ENCODE data around the gene CELF2. TPM values are rescaled to one million over a fixed set of nuclear protein-coding genes. Genes with fewer than 3 reads are reported as not detected.

Gene CELF2
- total RNA-seq, 1 experiment from 2014 or later, result not detected

DNA sequence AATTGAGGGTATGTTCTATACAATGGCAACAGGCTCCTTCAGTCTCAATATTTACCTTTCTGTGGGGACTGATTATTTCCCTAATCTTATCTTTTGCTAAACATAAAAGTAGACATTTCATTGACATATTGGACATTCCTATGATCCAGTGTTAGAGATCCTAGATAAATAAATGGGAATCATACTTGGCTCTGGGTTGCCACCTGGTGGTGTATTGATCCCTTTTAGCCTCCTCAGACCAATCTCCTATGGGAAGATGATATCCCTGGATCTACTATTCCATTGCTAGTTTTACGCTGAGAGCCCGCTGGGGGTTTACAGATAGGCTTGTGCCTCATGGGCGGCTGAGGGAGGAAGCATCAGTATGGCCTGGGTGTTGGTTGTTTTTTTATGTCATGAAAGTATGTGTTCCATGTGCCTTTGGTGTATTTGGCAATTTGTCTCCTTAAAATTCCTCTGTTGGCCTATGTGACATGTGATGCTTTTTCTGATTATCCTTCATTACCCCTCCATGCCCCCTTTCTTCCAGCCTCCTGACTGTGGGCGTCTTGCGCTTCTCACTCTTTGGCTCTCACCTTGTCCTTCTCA, 18.8 kb downstream of the CELF2 start:
- ChIA-PET POLR2A (ENCODE audit: low non-redundant PET) (no interaction called here), CTCF (interaction anchor here (1.3 kb wide), 1 partner anchor 1694 kb away, joined by 6 read pairs; no protein-coding TSS in a partner anchor)
- intact Hi-C loops (cut with micrococcal nuclease; ENCODE audit: unreplicated experiment), result loop anchor here (2.0 kb wide), 1 partner anchor 1694 kb away; no protein-coding TSS in a partner anchor
- Histone ChIP-seq H3K36me3 (ENCODE audit: insufficient read depth, low read length, poor library complexity, severe bottlenecking) (no peaks in the 10 kb centered on the region), H3K27ac (ENCODE audit: low read depth, low read length, poor library complexity, severe bottlenecking) (no peak overlapping the region), H3K4me3 (ENCODE audit: low read depth, low read length, poor library complexity, severe bottlenecking) (no peak overlapping the region), H3K4me1 (ENCODE audit: insufficient read depth, low read length, poor library complexity, severe bottlenecking) (no peaks in the 10 kb centered on the region), H3K27me3 (replicated peaks; ENCODE audit: insufficient read depth, low read depth, low read length, poor library complexity) (peaks cover 34% of the 10 kb centered on the region), H3K9me3 (ENCODE audit: low read depth, low read length, poor library complexity, severe bottlenecking) (no peaks in the 10 kb centered on the region)
- DNase-seq (ENCODE audit: low spot score), result peak; percentile 52
- BruUV-seq (replicated peaks), result no TSS peak
- TF ChIP-seq, protein P1, sequence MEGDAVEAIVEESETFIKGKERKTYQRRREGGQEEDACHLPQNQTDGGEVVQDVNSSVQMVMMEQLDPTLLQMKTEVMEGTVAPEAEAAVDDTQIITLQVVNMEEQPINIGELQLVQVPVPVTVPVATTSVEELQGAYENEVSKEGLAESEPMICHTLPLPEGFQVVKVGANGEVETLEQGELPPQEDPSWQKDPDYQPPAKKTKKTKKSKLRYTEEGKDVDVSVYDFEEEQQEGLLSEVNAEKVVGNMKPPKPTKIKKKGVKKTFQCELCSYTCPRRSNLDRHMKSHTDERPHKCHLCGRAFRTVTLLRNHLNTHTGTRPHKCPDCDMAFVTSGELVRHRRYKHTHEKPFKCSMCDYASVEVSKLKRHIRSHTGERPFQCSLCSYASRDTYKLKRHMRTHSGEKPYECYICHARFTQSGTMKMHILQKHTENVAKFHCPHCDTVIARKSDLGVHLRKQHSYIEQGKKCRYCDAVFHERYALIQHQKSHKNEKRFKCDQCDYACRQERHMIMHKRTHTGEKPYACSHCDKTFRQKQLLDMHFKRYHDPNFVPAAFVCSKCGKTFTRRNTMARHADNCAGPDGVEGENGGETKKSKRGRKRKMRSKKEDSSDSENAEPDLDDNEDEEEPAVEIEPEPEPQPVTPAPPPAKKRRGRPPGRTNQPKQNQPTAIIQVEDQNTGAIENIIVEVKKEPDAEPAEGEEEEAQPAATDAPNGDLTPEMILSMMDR (conservative IDR thresholded peaks at IDR 0.05; ENCODE audit: low read depth, low read length), result peak; percentile 65
- no peak for TF ChIP-seq EZH2 (IDR thresholded peaks at IDR 0.05; ENCODE audit: borderline replicate concordance, low read depth, low read length, poor library complexity, severe bottlenecking)

DNA sequence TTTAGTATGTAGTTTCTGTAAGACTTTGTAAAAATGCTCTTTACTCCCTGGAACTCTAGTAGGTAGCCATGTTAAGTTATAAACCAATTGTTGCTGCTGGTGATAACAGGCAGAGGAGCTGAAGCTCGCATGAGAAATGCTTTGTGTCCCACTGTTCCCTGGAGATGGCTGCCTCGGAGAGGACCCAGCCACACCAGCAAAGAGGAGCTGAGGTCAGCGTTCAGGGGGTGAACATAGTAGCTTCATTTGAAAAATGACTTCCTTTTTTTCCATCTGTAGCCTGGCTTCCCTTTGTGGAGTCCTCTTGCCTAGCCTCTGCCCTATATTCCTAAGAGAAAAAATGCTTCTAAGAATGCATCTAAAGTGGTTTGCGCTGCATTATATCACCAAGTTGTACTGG, 20.3 kb downstream of the CELF2 start:
- H3K27ac ChIP-seq (ENCODE audit: low read depth, low read length, poor library complexity, severe bottlenecking), result no peak overlapping the region
- H3K9me3 ChIP-seq (ENCODE audit: low read depth, low read length, poor library complexity, severe bottlenecking), result no peaks in the 10 kb centered on the region
- BruUV-seq (replicated peaks), result no TSS peak
- DNase-seq (ENCODE audit: low spot score), result no peak
- no peaks in the 10 kb centered on the region for H3K4me1 ChIP-seq (ENCODE audit: insufficient read depth, low read length, poor library complexity, severe bottlenecking)
- no peak for TF ChIP-seq EZH2 (IDR thresholded peaks at IDR 0.05; ENCODE audit: borderline replicate concordance, low read depth, low read length, poor library complexity, severe bottlenecking)
- TF ChIP-seq, protein P1 (conservative IDR thresholded peaks at IDR 0.05; ENCODE audit: low read depth, low read length), result no peak
- H3K27me3 ChIP-seq (replicated peaks; ENCODE audit: insufficient read depth, low read depth, low read length, poor library complexity), result peaks cover 39% of the 10 kb centered on the region
- no peak overlapping the region for H3K4me3 ChIP-seq (ENCODE audit: low read depth, low read length, poor library complexity, severe bottlenecking)
- intact Hi-C loops (cut with micrococcal nuclease; ENCODE audit: unreplicated experiment), result loop anchor here (2.0 kb wide), 1 partner anchor 1695 kb away; no protein-coding TSS in a partner anchor
- H3K36me3 ChIP-seq (ENCODE audit: insufficient read depth, low read length, poor library complexity, severe bottlenecking), result no peaks in the 10 kb centered on the region
- ChIA-PET CTCF (no interaction called here), POLR2A (ENCODE audit: low non-redundant PET) (no interaction called here)

DNA sequence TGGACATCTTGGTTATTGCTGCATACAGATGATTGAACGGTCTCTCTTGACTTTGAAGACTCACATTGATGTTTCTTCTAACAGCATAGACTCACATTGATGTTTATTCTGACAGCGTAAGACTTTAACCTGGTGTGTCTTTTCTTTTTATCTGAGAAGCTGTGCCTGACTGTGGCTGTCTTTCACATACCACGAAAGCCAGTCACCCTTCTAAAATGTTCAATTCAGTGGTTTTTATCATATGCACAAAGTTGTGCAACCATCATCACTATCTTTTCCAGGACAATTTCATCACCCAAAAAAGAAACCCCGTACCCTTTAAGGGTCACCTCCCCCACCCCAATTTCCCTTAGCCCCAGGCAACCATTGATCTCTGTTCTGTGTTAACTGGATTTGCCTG, 24.7 kb downstream of the CELF2 start:
- no peak overlapping the region for H3K4me3 ChIP-seq (ENCODE audit: low read depth, low read length, poor library complexity, severe bottlenecking)
- intact Hi-C loops (cut with micrococcal nuclease; ENCODE audit: unreplicated experiment), result no loop called here
- CTCF ChIA-PET, result no interaction called here
- POLR2A ChIA-PET (ENCODE audit: low non-redundant PET), result no interaction called here
- H3K27ac ChIP-seq (ENCODE audit: low read depth, low read length, poor library complexity, severe bottlenecking), result no peak overlapping the region
- TF ChIP-seq, protein P1 (conservative IDR thresholded peaks at IDR 0.05; ENCODE audit: low read depth, low read length), result no peak
- no peak for TF ChIP-seq EZH2 (IDR thresholded peaks at IDR 0.05; ENCODE audit: borderline replicate concordance, low read depth, low read length, poor library complexity, severe bottlenecking)
- H3K36me3 ChIP-seq (ENCODE audit: insufficient read depth, low read length, poor library complexity, severe bottlenecking), result no peaks in the 10 kb centered on the region
- no TSS peak for BruUV-seq (replicated peaks)
- H3K9me3 ChIP-seq (ENCODE audit: low read depth, low read length, poor library complexity, severe bottlenecking), result no peaks in the 10 kb centered on the region
- DNase-seq (ENCODE audit: low spot score), result no peak
- peaks cover 51% of the 10 kb centered on the region for H3K27me3 ChIP-seq (replicated peaks; ENCODE audit: insufficient read depth, low read depth, low read length, poor library complexity)
- no peaks in the 10 kb centered on the region for H3K4me1 ChIP-seq (ENCODE audit: insufficient read depth, low read length, poor library complexity, severe bottlenecking)
